Cardiac muscle cell (in vitro differentiated cells and primary cell): Measurements from ENCODE around the gene MRGPRD. TPM values are rescaled to one million over a fixed set of nuclear protein-coding genes. Genes with fewer than 3 reads are reported as not detected.
A peak's percentile ranks its signal among the peaks of the same experiment; 100 is the strongest.

Source experiments
- DNase-seq, 2 donors: peaks; one replicate each; pipeline versions ENCODE4 v3.0.0 to v3.0.0-alpha.2; 2010 to 2017; ENCODE audit warnings: low read depth in 1 of 2, low spot score in 1 of 2
- H3K27ac ChIP-seq: fragments of 200-600 bp; sonication (generic); 2 replicates; pipeline ENCODE4 v1.5.1; 2016
- H3K27me3 ChIP-seq: fragments of 200-600 bp; sonication (generic); 2 replicates; pipeline ENCODE4 v1.6.0; 2016; ENCODE audit warnings: control low read depth
- H3K36me3 ChIP-seq: fragments of 200-600 bp; sonication (generic); 2 replicates; pipeline ENCODE4 v1.5.1; 2016; ENCODE audit warnings: control low read depth
- H3K4me1 ChIP-seq: fragments of 200-600 bp; sonication (generic); 2 replicates; pipeline ENCODE4 v1.8.1; 2017; ENCODE audit warnings: low read depth, mild to moderate bottlenecking, mixed run types
- H3K4me3 ChIP-seq: fragments of 200-600 bp; sonication (generic); 2 replicates; pipeline ENCODE4 v1.5.1; 2016; ENCODE audit warnings: mild to moderate bottlenecking
- H3K9me3 ChIP-seq: fragments of 200-600 bp; sonication (generic); 2 replicates; pipeline ENCODE4 v1.5.1; 2017; ENCODE audit warnings: low read depth, mild to moderate bottlenecking, control low read depth
- polyA plus RNA-seq: library from polyadenylated mRNA; unstranded; fragments of >200 nt; fragmentation: Nextera tagmentation; extraction: Ambion mirVana; gene quantifications from 2 replicates; pipeline ENCODE4 v1.2.1, GENCODE V29; 2016
- total RNA-seq: library from RNA; depleted of rRNA; stranded (reverse); fragments of >200 nt; gene quantifications from 2 replicates; pipeline ENCODE4 v1.2.3, GENCODE V29; 2016
- TF ChIP-seq, protein P1 (sequence below): IDR thresholded peaks from 2 replicates; pipeline ENCODE4 v1.5.1; 2012; ENCODE audit warnings: low read depth, mild to moderate bottlenecking, low read length

MRGPRD gene
- total and polyA plus RNA-seq, 2 experiments from 2014 or later = not detected

GRCh38 chr11:68998390-68998911, 17.7 kb upstream of the MRGPRD start:
- H3K4me1 ChIP-seq = peaks cover 15% of the 10 kb centered on the region
- H3K9me3 ChIP-seq = no peaks in the 10 kb centered on the region
- no peaks in the 10 kb centered on the region for H3K27me3 ChIP-seq
- peak overlapping the region; percentile 19 for H3K27ac ChIP-seq
- H3K36me3 ChIP-seq = no peaks in the 10 kb centered on the region
- TF ChIP-seq, protein P1, sequence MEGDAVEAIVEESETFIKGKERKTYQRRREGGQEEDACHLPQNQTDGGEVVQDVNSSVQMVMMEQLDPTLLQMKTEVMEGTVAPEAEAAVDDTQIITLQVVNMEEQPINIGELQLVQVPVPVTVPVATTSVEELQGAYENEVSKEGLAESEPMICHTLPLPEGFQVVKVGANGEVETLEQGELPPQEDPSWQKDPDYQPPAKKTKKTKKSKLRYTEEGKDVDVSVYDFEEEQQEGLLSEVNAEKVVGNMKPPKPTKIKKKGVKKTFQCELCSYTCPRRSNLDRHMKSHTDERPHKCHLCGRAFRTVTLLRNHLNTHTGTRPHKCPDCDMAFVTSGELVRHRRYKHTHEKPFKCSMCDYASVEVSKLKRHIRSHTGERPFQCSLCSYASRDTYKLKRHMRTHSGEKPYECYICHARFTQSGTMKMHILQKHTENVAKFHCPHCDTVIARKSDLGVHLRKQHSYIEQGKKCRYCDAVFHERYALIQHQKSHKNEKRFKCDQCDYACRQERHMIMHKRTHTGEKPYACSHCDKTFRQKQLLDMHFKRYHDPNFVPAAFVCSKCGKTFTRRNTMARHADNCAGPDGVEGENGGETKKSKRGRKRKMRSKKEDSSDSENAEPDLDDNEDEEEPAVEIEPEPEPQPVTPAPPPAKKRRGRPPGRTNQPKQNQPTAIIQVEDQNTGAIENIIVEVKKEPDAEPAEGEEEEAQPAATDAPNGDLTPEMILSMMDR = no peak
- DNase-seq = peak; percentile 54 to 83
- H3K4me3 ChIP-seq = no peak overlapping the region

DNA sequence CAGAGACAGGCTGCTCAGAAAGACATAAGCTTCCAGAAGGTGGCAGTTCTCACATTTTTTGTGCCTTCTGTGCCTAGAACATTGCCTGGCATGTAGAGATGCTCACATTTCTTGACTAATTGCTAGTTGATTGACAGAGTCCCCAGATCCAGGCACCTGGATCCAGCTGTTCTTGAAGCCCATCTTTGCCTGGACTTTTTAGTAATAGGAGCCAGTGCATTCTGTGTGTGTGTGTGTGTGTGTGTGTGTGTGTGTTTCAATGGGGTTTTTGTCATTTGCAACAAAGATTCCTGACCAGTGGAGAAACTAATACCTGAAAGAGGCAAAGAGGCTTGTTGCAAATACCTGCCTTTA, 17.2 kb upstream of the MRGPRD start:
- Histone ChIP-seq H3K36me3 (no peaks in the 10 kb centered on the region), H3K4me1 (peaks cover 15% of the 10 kb centered on the region), H3K9me3 (no peaks in the 10 kb centered on the region), H3K4me3 (no peak overlapping the region), H3K27ac (peak overlapping the region; percentile 19), H3K27me3 (no peaks in the 10 kb centered on the region)
- no peak for DNase-seq
- TF ChIP-seq, protein P1 = no peak

DNA sequence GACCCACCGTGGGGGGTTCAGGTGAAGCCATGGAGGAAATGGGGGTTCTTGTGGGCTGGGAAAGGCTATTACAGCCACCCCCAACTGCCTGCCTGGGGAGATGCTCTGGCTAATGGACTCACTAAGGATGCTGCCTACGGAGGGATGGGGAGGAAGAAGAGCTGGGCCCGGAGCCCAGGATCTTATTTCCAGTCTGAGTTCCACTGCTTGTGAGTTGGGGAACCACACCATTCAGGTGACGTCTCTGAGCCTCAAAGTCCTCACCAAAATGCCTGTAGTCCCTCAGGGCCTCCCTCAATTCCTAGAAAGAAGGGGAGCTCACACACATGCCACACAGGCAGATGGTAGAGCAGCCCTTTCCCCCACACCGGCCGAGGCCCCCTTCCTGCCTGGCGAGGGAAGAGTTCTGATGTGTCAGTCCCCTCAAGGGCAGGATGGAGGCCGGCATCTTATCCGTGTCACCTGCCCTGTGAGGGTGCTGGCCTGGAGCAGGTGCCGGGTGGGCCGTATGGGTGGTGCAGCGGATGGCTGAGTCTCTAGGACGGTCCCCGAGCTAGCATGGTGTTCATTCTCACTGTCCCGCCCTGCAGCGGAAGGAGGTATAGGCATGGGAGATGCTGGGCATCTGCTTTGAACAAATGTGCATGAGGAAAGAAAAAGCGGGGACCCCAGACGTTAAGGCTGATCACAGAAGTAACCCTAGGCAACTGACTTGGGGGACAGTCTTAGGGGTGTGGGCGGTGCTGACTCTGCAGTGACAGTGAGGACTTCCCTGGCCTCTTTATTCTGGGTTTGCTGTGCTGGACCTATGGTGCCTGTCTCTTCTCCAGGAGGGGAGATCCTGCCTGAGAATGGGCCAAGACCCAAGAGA, 16.6 kb upstream of the MRGPRD start:
- Histone ChIP-seq H3K4me3 (no peak overlapping the region), H3K36me3 (no peaks in the 10 kb centered on the region), H3K27me3 (no peaks in the 10 kb centered on the region), H3K27ac (no peak overlapping the region), H3K9me3 (no peaks in the 10 kb centered on the region), H3K4me1 (peaks cover 15% of the 10 kb centered on the region)
- TF ChIP-seq, protein P1 = no peak
- DNase-seq = no peak

GRCh38 chr11:68996376-68997123, 15.8 kb upstream of the MRGPRD start:
- Histone ChIP-seq H3K4me1 (peaks cover 15% of the 10 kb centered on the region), H3K4me3 (no peak overlapping the region), H3K9me3 (no peaks in the 10 kb centered on the region), H3K36me3 (no peaks in the 10 kb centered on the region), H3K27me3 (no peaks in the 10 kb centered on the region), H3K27ac (no peak overlapping the region)
- TF ChIP-seq, protein P1 = no peak
- DNase-seq = no peak

DNA sequence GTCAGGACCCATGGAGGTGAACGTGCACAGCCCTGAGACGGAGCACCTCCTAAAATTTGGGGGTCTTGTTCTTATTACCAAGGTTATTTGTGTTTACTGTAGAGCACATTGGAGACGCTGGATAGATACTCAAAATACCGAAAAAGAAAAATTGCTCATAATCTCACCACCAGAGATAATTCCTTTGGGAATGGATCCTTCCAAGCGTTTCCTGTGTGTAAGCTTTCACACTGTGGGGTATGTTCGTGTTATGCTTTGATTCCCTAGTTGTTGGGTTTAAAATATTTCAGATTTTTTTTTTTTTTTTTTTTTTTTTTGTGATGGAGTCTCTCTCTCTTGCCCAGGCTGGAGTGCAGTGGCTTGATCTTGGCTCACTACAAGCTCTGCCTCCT, 14.1 kb upstream of the MRGPRD start:
- no peak overlapping the region for H3K27ac ChIP-seq
- H3K4me1 ChIP-seq = peaks cover 7% of the 10 kb centered on the region
- no peaks in the 10 kb centered on the region for H3K9me3 ChIP-seq
- no peaks in the 10 kb centered on the region for H3K27me3 ChIP-seq
- DNase-seq = no peak
- H3K36me3 ChIP-seq = no peaks in the 10 kb centered on the region
- no peak overlapping the region for H3K4me3 ChIP-seq
- TF ChIP-seq, protein P1 = no peak
